B cell (primary cell): ENCODE results near the gene CEMIP. TPM values are rescaled to one million over a fixed set of nuclear protein-coding genes. Genes with fewer than 3 reads are reported as not detected.

Source experiments
- ATAC-seq: fragments of 200-7000 bp; cut with Tn5 transposase; one replicate; pipeline ENCODE4 v1.10.0; 2021; ENCODE audit warnings: low read depth, mild to moderate bottlenecking, moderate number of reproducible peaks, moderate library complexity
- CTCF ChIA-PET: fragments of 350-600 bp; sonication (Branson Sonifier 250); formaldehyde crosslinking; loops from one replicate; lab custom pipeline; 2021; ENCODE audit warnings: antibody characterized with exemption, inconsistent platforms; lab: Charles Lee
- POLR2A ChIA-PET: fragments of 350-600 bp; sonication (Branson Sonifier 250); formaldehyde crosslinking; loops from one replicate; lab custom pipeline; 2021; ENCODE audit warnings: antibody characterized with exemption; lab: Charles Lee
- DNase-seq: peaks from one replicate; pipeline ENCODE4 v3.0.0; 2013
- H2AFZ ChIP-seq: 2 replicates; pipeline ENCODE4 v1.6.1; 2012; ENCODE audit warnings: mild to moderate bottlenecking, low read depth, low read length; ENCODE audit not compliant: insufficient read depth, poor library complexity, severe bottlenecking
- H3K27ac ChIP-seq, 2 donors: 1 replicate in 1 of 2; 2 replicates in 1 of 2; pipeline ENCODE4 v1.5.1; 2012 to 2013; ENCODE audit warnings: low read length in 2 of 2, mild to moderate bottlenecking in 2 of 2, moderate library complexity in 1 of 2
- H3K27me3 ChIP-seq, 4 experiments: fragments of 200-600 bp in 1 of 4; sonication (generic) in 1 of 4; replicated peaks in 1 of 4; 1 replicate in 2 of 4; 2 replicates in 2 of 4; pipeline versions ENCODE4 v1.6.1 to v1.7.0; 2013 to 2016; ENCODE audit warnings: low read length in 3 of 4, mild to moderate bottlenecking in 2 of 4, mixed read lengths in 1 of 4, moderate library complexity in 1 of 4; ENCODE audit not compliant: insufficient read depth in 4 of 4, control insufficient read depth in 3 of 4; ENCODE audit errors: control extremely low read depth in 1 of 4
- H3K36me3 ChIP-seq, 2 experiments: replicated peaks in 1 of 2; 1 replicate in 1 of 2; 2 replicates in 1 of 2; pipeline versions ENCODE4 v1.6.1 to v1.7.1; 2013; ENCODE audit warnings: low read length in 1 of 2; ENCODE audit not compliant: insufficient read depth in 2 of 2, control insufficient read depth in 1 of 2; ENCODE audit errors: control extremely low read depth in 1 of 2, extremely low read depth in 1 of 2
- H3K4me1 ChIP-seq, 2 donors: fragments of 200-600 bp in 1 of 2; sonication (generic) in 1 of 2; 1 replicate in 1 of 2; 2 replicates in 1 of 2; pipeline versions ENCODE4 v1.5.1 to v1.6.1; 2013 to 2017; ENCODE audit warnings: low read length in 2 of 2; ENCODE audit not compliant: control insufficient read depth in 2 of 2, insufficient read depth in 2 of 2
- H3K4me2 ChIP-seq: replicated peaks from 2 replicates; pipeline ENCODE3; 2012; ENCODE audit warnings: mild to moderate bottlenecking, low read depth, low read length; ENCODE audit not compliant: poor library complexity, severe bottlenecking
- H3K4me3 ChIP-seq, 5 experiments: fragments of 200-600 bp in 1 of 5; sonication (generic) in 1 of 5; 1 replicate in 3 of 5; 2 replicates in 2 of 5; pipeline versions ENCODE4 v1.5.1 to v1.7.0; 2011 to 2016; ENCODE audit warnings: low read length in 4 of 5, mild to moderate bottlenecking in 4 of 5, low read depth in 2 of 5, control low read depth in 1 of 5, moderate library complexity in 1 of 5; ENCODE audit not compliant: insufficient read depth in 1 of 5; ENCODE audit errors: control extremely low read depth in 1 of 5, extremely low read depth in 1 of 5
- H3K79me2 ChIP-seq: fragments of 200-600 bp; sonication (generic); one replicate; pipeline ENCODE4 v1.6.0; 2016; ENCODE audit warnings: low read length; ENCODE audit not compliant: control insufficient read depth, insufficient read depth
- H3K9ac ChIP-seq: fragments of 200-600 bp; sonication (generic); 2 replicates; pipeline ENCODE4 v1.6.1; 2017; ENCODE audit warnings: mild to moderate bottlenecking, low read length, moderate library complexity
- H3K9me3 ChIP-seq, 3 donors: one replicate each; pipeline versions ENCODE4 v1.6.1 to v1.7.1; 2013; ENCODE audit warnings: low read length in 2 of 3; ENCODE audit not compliant: control insufficient read depth in 2 of 3, insufficient read depth in 1 of 3; ENCODE audit errors: control extremely low read depth in 1 of 3
- H4K20me1 ChIP-seq: 2 replicates; pipeline ENCODE4 v1.6.0; 2012; ENCODE audit warnings: mild to moderate bottlenecking, low read length; ENCODE audit not compliant: insufficient read depth, control insufficient read depth, poor library complexity, severe bottlenecking
- H3K27ac Mint-ChIP-seq: one replicate; pipeline ENCODE4 v1.8.0; 2021; ENCODE audit warnings: mixed read lengths
- H3K27me3 Mint-ChIP-seq: one replicate; pipeline ENCODE4 v1.8.0; 2021; ENCODE audit warnings: mixed read lengths
- H3K4me1 Mint-ChIP-seq: one replicate; pipeline ENCODE4 v1.8.0; 2021; ENCODE audit warnings: mixed read lengths
- H3K4me3 Mint-ChIP-seq: one replicate; pipeline ENCODE4 v1.8.0; 2021; ENCODE audit warnings: mixed read lengths
- H3K9me3 Mint-ChIP-seq: one replicate; pipeline ENCODE4 v1.8.0; 2022; ENCODE audit warnings: mixed read lengths; ENCODE audit not compliant: insufficient read depth
- CTCF ChIP-seq: fragments of 200-600 bp; IDR thresholded peaks from one replicate; pipeline ENCODE4 v1.8.0; 2022; ENCODE audit warnings: antibody characterized with exemption, mild to moderate bottlenecking
- EZH2 ChIP-seq: IDR thresholded peaks from 2 replicates; pipeline ENCODE4 v1.6.1; 2012; ENCODE audit warnings: borderline replicate concordance, low read depth, mild to moderate bottlenecking, moderate library complexity, low read length; ENCODE audit not compliant: insufficient read depth, poor library complexity, severe bottlenecking
- WGBS: methylation state at CpG from one replicate; pipeline ENCODE4 v1.1.5; 2013; ENCODE audit warnings: missing lambda C conversion rate; ENCODE audit not compliant: insufficient coverage; 5-methylcytosine and 5-hydroxymethylcytosine counted together
- intact Hi-C: fragments of 100-400 bp; cut with micrococcal nuclease; formaldehyde crosslinking; loops from one replicate; pipeline ENCODE4 v1.10.0; 2022
- polyA minus RNA-seq: library from RNA; depleted of rRNA, polyadenylated mRNA; stranded (reverse); fragments of >200 nt; gene quantifications from 2 replicates; pipeline ENCODE4 v1.2.3, GENCODE V29; 2012
- polyA plus RNA-seq: library from polyadenylated mRNA; depleted of rRNA; stranded (reverse); fragments of >200 nt; gene quantifications from 2 replicates; pipeline ENCODE4 v1.2.3, GENCODE V29; 2012
- total RNA-seq, 2 donors: library from RNA; stranded (reverse); fragments of 120-200 nt in 1 of 2; gene quantifications; 1 replicate in 1 of 2; 2 replicates in 1 of 2; pipeline versions ENCODE4 v1.2.3 to v1.2.4, GENCODE V29; 2013 to 2022

CEMIP gene
- total RNA-seq (0.24 and 0.32 TPM in 2 replicates), polyA plus RNA-seq (not detected in 2 replicates), polyA minus RNA-seq (not detected in 2 replicates)
- total RNA-seq (2013) = under 0.01 TPM

- H3K27me3 Mint-ChIP-seq = peaks cover 33% of the 10 kb centered on the region
- H3K27ac ChIP-seq = no peak within 1 kb of the TSS
- no peaks in the 10 kb centered on the region for H4K20me1 ChIP-seq
- peak within 1 kb of the TSS; percentile 65 for H3K4me2 ChIP-seq
- no peaks in the 10 kb centered on the region for H3K79me2 ChIP-seq
- peak within 1 kb of the TSS in 4 of 5 experiments; percentile 12 to 23 (median 18) for H3K4me3 ChIP-seq
- no peak for DNase-seq
- TF ChIP-seq CTCF = peak; percentile 39
- TF ChIP-seq EZH2 = no peak
- H3K27me3 ChIP-seq = peaks cover 0 to 40% (median 16%) of the 10 kb centered on the region in 4 experiments
- CTCF ChIA-PET = interaction anchor here (1.0 to 1.2 kb wide), 2 partner anchors 14 to 212 kb away, joined by 3 to 4 read pairs; no protein-coding TSS in a partner anchor
- H2AFZ ChIP-seq = peak within 1 kb of the TSS; percentile 16
- H3K4me1 ChIP-seq = peaks cover 14% of the 10 kb centered on the region in 2 donors
- H3K4me3 Mint-ChIP-seq = peak within 1 kb of the TSS; percentile 71
- no peak within 1 kb of the TSS for H3K27ac Mint-ChIP-seq
- POLR2A ChIA-PET = no interaction called here
- peaks cover 12% of the 10 kb centered on the region for H3K4me1 Mint-ChIP-seq
- H3K9ac ChIP-seq = no peak within 1 kb of the TSS
- intact Hi-C loops = loop anchor here (5.0 kb wide), 1 partner anchor 193 kb away; no protein-coding TSS in a partner anchor
- no peaks in the 10 kb centered on the region for H3K36me3 ChIP-seq
- peaks cover 0 to 4% (median 0%) of the 10 kb centered on the region in 3 donors for H3K9me3 ChIP-seq
- no peaks in the 10 kb centered on the region for H3K9me3 Mint-ChIP-seq
- WGBS = 2% methylated on average over 75 of the region's 75 CpGs
- ATAC-seq = peak; percentile 67
Observed at GRCh38 chr15:80778964-80779657, at the start of gene CEMIP. TSS of gene CEMIP (plus strand) at chr15:80779370. CDS start at chr15:80873880, 94,510 bp downstream.

- intact Hi-C loops = no loop called here
- no peak overlapping the region for H3K27ac Mint-ChIP-seq
Observed at GRCh38 chr15:80730387-80730786, 48.8 kb upstream of the CEMIP start.

More at GRCh38 chr15:80730387-80730786, 48.8 kb upstream of the CEMIP start:
- H3K9me3 ChIP-seq = peaks cover 0 to 4% (median 0%) of the 10 kb centered on the region in 3 donors
- H3K9ac ChIP-seq = no peak overlapping the region
- H3K4me1 Mint-ChIP-seq = no peaks in the 10 kb centered on the region
- no peaks in the 10 kb centered on the region for H3K79me2 ChIP-seq
- DNase-seq = no peak
- no peak overlapping the region for H2AFZ ChIP-seq
- H3K27me3 Mint-ChIP-seq = no peaks in the 10 kb centered on the region
- no peaks in the 10 kb centered on the region for H3K4me1 ChIP-seq
- no peak overlapping the region for H3K27ac ChIP-seq
- H3K4me2 ChIP-seq = no peak overlapping the region
- no peak overlapping the region for H3K4me3 ChIP-seq
- CTCF ChIA-PET = no interaction called here
- H3K36me3 ChIP-seq = no peaks in the 10 kb centered on the region
- no peaks in the 10 kb centered on the region for H3K27me3 ChIP-seq
- ATAC-seq = no peak
- no peak overlapping the region for H3K4me3 Mint-ChIP-seq
- TF ChIP-seq EZH2 (no peak), CTCF (no peak)
- 96% methylated on average over 7 of the region's 7 CpGs for WGBS
- POLR2A ChIA-PET = no interaction called here
- peaks cover 2% of the 10 kb centered on the region for H3K9me3 Mint-ChIP-seq
- H4K20me1 ChIP-seq = no peaks in the 10 kb centered on the region
